GM23338 (cell line): Measurements from ENCODE around the gene OR10Z1. TPM values are rescaled to one million over a fixed set of nuclear protein-coding genes. Genes with fewer than 3 reads are reported as not detected.
A peak's percentile ranks its signal among the peaks of the same experiment; 100 is the strongest.

Experiments used
- ATAC-seq: fragments of 200-7000 bp; cut with Tn5 transposase; 3 replicates; pipeline ENCODE4 v1.9.1; 2020
- DNase-seq: peaks from one replicate; pipeline ENCODE4 v3.0.0-alpha.2; 2015; ENCODE audit warnings: low spot score
- H2AFZ ChIP-seq: fragments of 200-600 bp; sonication (generic); 2 replicates; pipeline ENCODE4 v1.8.0; 2016; ENCODE audit warnings: antibody characterized with exemption, mild to moderate bottlenecking, moderate library complexity
- H3F3A ChIP-seq: fragments of 200-600 bp; sonication (generic); replicated peaks from 2 replicates; pipeline ENCODE4 v1.8.0; 2017; ENCODE audit warnings: antibody characterized with exemption, mixed run types, low read depth
- H3K27ac ChIP-seq: fragments of 200-600 bp; sonication (generic); 2 replicates; pipeline ENCODE4 v1.6.1; 2016; ENCODE audit warnings: low read depth
- H3K27me3 ChIP-seq: fragments of 200-600 bp; sonication (generic); 2 replicates; pipeline ENCODE4 v1.8.0; 2016; ENCODE audit warnings: mild to moderate bottlenecking, mixed run types, moderate library complexity; ENCODE audit not compliant: insufficient read depth
- H3K36me3 ChIP-seq: fragments of 200-600 bp; sonication (generic); 2 replicates; pipeline ENCODE4 v1.8.0; 2016; ENCODE audit warnings: mild to moderate bottlenecking; ENCODE audit not compliant: insufficient read depth
- H3K4me1 ChIP-seq: fragments of 200-600 bp; sonication (generic); 2 replicates; pipeline ENCODE4 v1.8.0; 2016; ENCODE audit warnings: mild to moderate bottlenecking, moderate library complexity; ENCODE audit not compliant: insufficient read depth
- H3K4me2 ChIP-seq: fragments of 200-600 bp; sonication (generic); 2 replicates; pipeline ENCODE4 v1.7.1; 2017; ENCODE audit warnings: mixed run types
- H3K4me3 ChIP-seq: fragments of 200-600 bp; sonication (generic); 2 replicates; pipeline ENCODE4 v1.6.1; 2016; ENCODE audit warnings: mixed run types
- H3K79me2 ChIP-seq: fragments of 200-600 bp; sonication (generic); replicated peaks from 2 replicates; pipeline ENCODE4 v1.8.0; 2017; ENCODE audit warnings: mild to moderate bottlenecking; ENCODE audit not compliant: insufficient read depth
- H3K9me2 ChIP-seq: fragments of 200-600 bp; sonication (generic); 2 replicates; pipeline ENCODE4 v1.8.0; 2017; ENCODE audit not compliant: insufficient read depth
- H4K20me1 ChIP-seq: fragments of 200-600 bp; sonication (generic); replicated peaks from 2 replicates; pipeline ENCODE4 v1.8.0; 2017; ENCODE audit warnings: mild to moderate bottlenecking; ENCODE audit not compliant: insufficient read depth
- H3K27ac Mint-ChIP-seq: 2 replicates; pipeline ENCODE4 v1.8.0; 2020; ENCODE audit warnings: inconsistent platforms, mild to moderate bottlenecking, moderate library complexity, mixed read lengths
- H3K27me3 Mint-ChIP-seq: 3 replicates; pipeline ENCODE4 v1.8.0; 2022; ENCODE audit warnings: low read depth, mild to moderate bottlenecking, moderate library complexity, mixed read lengths, inconsistent platforms; ENCODE audit not compliant: insufficient read depth, poor library complexity
- H3K36me3 Mint-ChIP-seq: 3 replicates; pipeline ENCODE4 v1.8.0; 2021; ENCODE audit warnings: low read depth, mild to moderate bottlenecking, inconsistent platforms, moderate library complexity, mixed read lengths
- H3K4me1 Mint-ChIP-seq: 3 replicates; pipeline ENCODE4 v1.8.0; 2020; ENCODE audit warnings: mild to moderate bottlenecking, inconsistent platforms, mixed read lengths
- H3K4me3 Mint-ChIP-seq: 3 replicates; pipeline ENCODE4 v1.8.0; 2021; ENCODE audit warnings: moderate library complexity, mild to moderate bottlenecking, inconsistent platforms, mixed read lengths
- H3K9me3 Mint-ChIP-seq: 3 replicates; pipeline ENCODE4 v1.8.0; 2020; ENCODE audit warnings: moderate library complexity, mild to moderate bottlenecking, inconsistent platforms, mixed read lengths
- CREB1 ChIP-seq: fragments of 250-450 bp; sonication (Bioruptor Pico); IDR thresholded peaks from 2 replicates; pipeline ENCODE4 v1.5.0; 2020; ENCODE audit warnings: low read depth, mild to moderate bottlenecking, moderate library complexity
- ETS1 ChIP-seq: IDR thresholded peaks from 2 replicates; pipeline ENCODE4 v1.6.1; 2016; ENCODE audit warnings: antibody characterized with exemption
- EZH2 ChIP-seq: fragments of 200-600 bp; sonication (generic); IDR thresholded peaks from one replicate; pipeline ENCODE4 v1.8.0; 2017; ENCODE audit warnings: antibody characterized with exemption, mild to moderate bottlenecking, low read depth; ENCODE audit not compliant: unreplicated experiment
- EZH2phosphoT487 ChIP-seq: fragments of 200-600 bp; sonication (generic); IDR thresholded peaks from one replicate; pipeline ENCODE4 v1.8.1; 2018; ENCODE audit warnings: antibody characterized with exemption; ENCODE audit not compliant: unreplicated experiment
- JUNB ChIP-seq: IDR thresholded peaks from one replicate; pipeline ENCODE4 v1.6.1; 2016; ENCODE audit warnings: antibody characterized with exemption; ENCODE audit not compliant: unreplicated experiment
- POLR2AphosphoS5 ChIP-seq: IDR thresholded peaks from 2 replicates; pipeline ENCODE4 v1.6.1; 2016; ENCODE audit warnings: antibody characterized with exemption, low read depth
- REST ChIP-seq: IDR thresholded peaks from one replicate; pipeline ENCODE4 v1.6.1; 2018; ENCODE audit warnings: antibody characterized with exemption; ENCODE audit not compliant: unreplicated experiment
- STAT1 ChIP-seq: IDR thresholded peaks from one replicate; pipeline ENCODE4 v1.6.1; 2016; ENCODE audit warnings: antibody characterized with exemption; ENCODE audit not compliant: unreplicated experiment
- ZNF114 ChIP-seq: fragments of 250-450 bp; sonication (Bioruptor Pico); IDR thresholded peaks from 2 replicates; pipeline ENCODE4 v1.5.0; 2020; ENCODE audit warnings: mild to moderate bottlenecking, moderate library complexity
- ZNF331 ChIP-seq: fragments of 250-450 bp; sonication (Bioruptor Pico); IDR thresholded peaks from 2 replicates; pipeline ENCODE4 v1.5.0; 2020; ENCODE audit warnings: low read depth, mild to moderate bottlenecking, moderate library complexity
- polyA plus RNA-seq: library from polyadenylated mRNA; unstranded; fragments of >200 nt; fragmentation: Nextera tagmentation; extraction: Ambion mirVana; gene quantifications from 2 replicates; pipeline ENCODE4 v1.2.1, GENCODE V29; 2016
- total RNA-seq: library from RNA; depleted of rRNA; stranded (reverse); fragments of >200 nt; shearing (Covaris generic); gene quantifications from 2 replicates; pipeline ENCODE4 v1.2.3, GENCODE V29; 2014

Gene OR10Z1
- total and polyA plus RNA-seq, 2 experiments from 2014 or later, result not detected

GRCh38 chr1:158570480-158570879 is 34.6 kb upstream of the OR10Z1 start, which contains the start of gene OR6P1:
Gene OR6P1 (minus strand): TSS chr1:158570580. CDS start chr1:158563604, 6,976 bp downstream.
- Histone ChIP-seq H3K4me2 (no peak within 1 kb of the TSS), H3K27me3 (no peaks in the 10 kb centered on the region), H3K9me2 (no peaks in the 10 kb centered on the region), H3K79me2 (no peaks in the 10 kb centered on the region), H3K27ac (no peak within 1 kb of the TSS), H3K36me3 (no peaks in the 10 kb centered on the region), H3K4me3 (no peak within 1 kb of the TSS), H3F3A (no peaks in the 10 kb centered on the region), H2AFZ (peak within 1 kb of the TSS; percentile 70; the same call in 1 of the 2 replicates), H4K20me1 (no peaks in the 10 kb centered on the region), H3K4me1 (no peaks in the 10 kb centered on the region)
- TF ChIP-seq ZNF331 (no peak), CREB1 (CRISPR knock-in tag) (no peak), ETS1 (no peak), POLR2AphosphoS5 (no peak), JUNB (no peak), STAT1 (no peak), REST (no peak)
- no peak for ATAC-seq
- Mint-ChIP-seq H3K27me3 (peaks cover 2% of the 10 kb centered on the region), H3K4me3 (no peak within 1 kb of the TSS), H3K27ac (0 out of 2 replicates have a peak within 1 kb of the TSS, but pooled peaks have one; percentile 8), H3K36me3 (no peaks in the 10 kb centered on the region), H3K4me1 (no peaks in the 10 kb centered on the region), H3K9me3 (no peaks in the 10 kb centered on the region)
- DNase-seq, result no peak

GRCh38 chr1:158572226-158572625 is 32.8 kb upstream of the OR10Z1 start:
- Mint-ChIP-seq H3K4me1 (no peaks in the 10 kb centered on the region), H3K27ac (no peak overlapping the region), H3K4me3 (no peak overlapping the region), H3K36me3 (no peaks in the 10 kb centered on the region), H3K9me3 (no peaks in the 10 kb centered on the region), H3K27me3 (peaks cover 2% of the 10 kb centered on the region)
- no peak overlapping the region for H3K4me3 ChIP-seq
- H3K27me3 ChIP-seq, result no peaks in the 10 kb centered on the region
- ATAC-seq (no peak), DNase-seq (no peak)
- H3K9me2 ChIP-seq, result no peaks in the 10 kb centered on the region
- no peaks in the 10 kb centered on the region for H3K4me1 ChIP-seq
- H3K36me3 ChIP-seq, result no peaks in the 10 kb centered on the region
- H3F3A ChIP-seq, result no peaks in the 10 kb centered on the region
- no peak overlapping the region for H3K27ac ChIP-seq
- no peaks in the 10 kb centered on the region for H3K79me2 ChIP-seq
- H2AFZ ChIP-seq, result no peak overlapping the region
- no peaks in the 10 kb centered on the region for H4K20me1 ChIP-seq
- no peak overlapping the region for H3K4me2 ChIP-seq
- TF ChIP-seq EZH2phosphoT487 (no peak), ZNF331 (no peak), CREB1 (CRISPR knock-in tag) (no peak), EZH2 (no peak), JUNB (no peak), ZNF114 (no peak), STAT1 (no peak), REST (no peak)
